Measurements from ENCODE around the gene SCMH1.

DNA sequence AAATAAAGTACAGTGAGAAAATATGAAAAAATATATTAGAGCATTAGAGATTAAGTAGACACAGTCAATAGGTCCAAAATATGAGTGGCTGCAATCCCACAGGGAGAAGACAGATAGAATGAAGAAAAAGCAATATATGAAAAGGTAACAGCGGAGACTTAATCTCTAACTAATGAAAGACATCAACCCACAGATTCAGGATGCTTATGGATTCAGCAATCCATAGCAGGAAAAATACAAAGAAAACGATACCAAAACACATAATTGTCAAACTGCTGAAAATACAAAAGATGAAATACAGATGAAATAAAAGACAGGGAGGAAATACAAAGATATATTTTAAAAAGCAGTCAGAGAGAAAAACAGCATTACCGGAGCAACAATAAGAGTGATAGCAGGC, 163.9 kb downstream of the SCMH1 start:
- TF ChIP-seq, protein P1, sequence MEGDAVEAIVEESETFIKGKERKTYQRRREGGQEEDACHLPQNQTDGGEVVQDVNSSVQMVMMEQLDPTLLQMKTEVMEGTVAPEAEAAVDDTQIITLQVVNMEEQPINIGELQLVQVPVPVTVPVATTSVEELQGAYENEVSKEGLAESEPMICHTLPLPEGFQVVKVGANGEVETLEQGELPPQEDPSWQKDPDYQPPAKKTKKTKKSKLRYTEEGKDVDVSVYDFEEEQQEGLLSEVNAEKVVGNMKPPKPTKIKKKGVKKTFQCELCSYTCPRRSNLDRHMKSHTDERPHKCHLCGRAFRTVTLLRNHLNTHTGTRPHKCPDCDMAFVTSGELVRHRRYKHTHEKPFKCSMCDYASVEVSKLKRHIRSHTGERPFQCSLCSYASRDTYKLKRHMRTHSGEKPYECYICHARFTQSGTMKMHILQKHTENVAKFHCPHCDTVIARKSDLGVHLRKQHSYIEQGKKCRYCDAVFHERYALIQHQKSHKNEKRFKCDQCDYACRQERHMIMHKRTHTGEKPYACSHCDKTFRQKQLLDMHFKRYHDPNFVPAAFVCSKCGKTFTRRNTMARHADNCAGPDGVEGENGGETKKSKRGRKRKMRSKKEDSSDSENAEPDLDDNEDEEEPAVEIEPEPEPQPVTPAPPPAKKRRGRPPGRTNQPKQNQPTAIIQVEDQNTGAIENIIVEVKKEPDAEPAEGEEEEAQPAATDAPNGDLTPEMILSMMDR (conservative IDR thresholded peaks at IDR 0.05; ENCODE audit: low read depth, low read length) = no peak
- no peak for TF ChIP-seq MXI1 (IDR thresholded peaks at IDR 0.05; ENCODE audit: borderline replicate concordance, low read depth, low read length)
- TF ChIP-seq POLR2A (IDR thresholded peaks at IDR 0.05; ENCODE audit: low read depth, low read length) = no peak

Data from IMR-90 (cell line).